Fibroblast of skin of right quadriceps (primary cell): ENCODE measurements around the gene CPEB4.

Experiments
- DNase-seq: peaks from one replicate; pipeline ENCODE4 v3.0.0-alpha.2; 2013

Gene CPEB4

GRCh38 chr5:173887610-173888472, at the start of gene CPEB4:
Gene CPEB4 (plus strand): TSS chr5:173888349. CDS start chr5:173889734, 1,385 bp downstream.
- peak; percentile 99 for DNase-seq

- no peak for DNase-seq
Observed at GRCh38 chr5:173839117-173839713, 48.9 kb upstream of the CPEB4 start.

- no peak for DNase-seq
Observed at GRCh38 chr5:173840111-173840983, 47.8 kb upstream of the CPEB4 start.

GRCh38 chr5:173841710-173842109, 46.4 kb upstream of the CPEB4 start:
- DNase-seq, result no peak

- DNase-seq, result no peak
Observed at GRCh38 chr5:173843794-173844193, 44.4 kb upstream of the CPEB4 start.

- no peak for DNase-seq
Observed at GRCh38 chr5:173845321-173845720, 42.8 kb upstream of the CPEB4 start.

GRCh38 chr5:173846929-173847501, 41.1 kb upstream of the CPEB4 start:
- DNase-seq, result no peak

- DNase-seq, result no peak
Observed at GRCh38 chr5:173848986-173849596, 39.1 kb upstream of the CPEB4 start.

GRCh38 chr5:173849908-173850307, 38.2 kb upstream of the CPEB4 start:
- no peak for DNase-seq

- DNase-seq, result no peak
Observed at GRCh38 chr5:173850659-173851058, 37.5 kb upstream of the CPEB4 start.

- no peak for DNase-seq
Observed at GRCh38 chr5:173851595-173852243, 36.4 kb upstream of the CPEB4 start.

- no peak for DNase-seq
Observed at GRCh38 chr5:173852790-173853359, 35.3 kb upstream of the CPEB4 start.

GRCh38 chr5:173853370-173854131, 34.6 kb upstream of the CPEB4 start:
- no peak for DNase-seq

GRCh38 chr5:173855162-173855994, 32.8 kb upstream of the CPEB4 start:
- DNase-seq, result no peak

GRCh38 chr5:173855995-173856656, 32.0 kb upstream of the CPEB4 start:
- no peak for DNase-seq

- no peak for DNase-seq
Observed at GRCh38 chr5:173857234-173857633, 30.9 kb upstream of the CPEB4 start.

GRCh38 chr5:173858021-173858669, 30.0 kb upstream of the CPEB4 start:
- DNase-seq, result no peak

- DNase-seq, result no peak
Observed at GRCh38 chr5:173858670-173859407, 29.3 kb upstream of the CPEB4 start.
